Hematopoietic multipotent progenitor cell treated with erythropoietin and hydrocortisone succinate and interleukin-3 and kit ligand, for 17 days (in vitro differentiated cells): ENCODE results near the gene HMGCL.
"Not testable (repeated sequence)": the region's sequence is repeated elsewhere in the genome, so short reads cannot be mapped to it uniquely, and the experiment has no call there.

Source experiments
- DNase-seq: peaks from one replicate; pipeline ENCODE4 v3.0.0-alpha.2; 2015; ENCODE audit warnings: low spot score

HMGCL gene

DNA sequence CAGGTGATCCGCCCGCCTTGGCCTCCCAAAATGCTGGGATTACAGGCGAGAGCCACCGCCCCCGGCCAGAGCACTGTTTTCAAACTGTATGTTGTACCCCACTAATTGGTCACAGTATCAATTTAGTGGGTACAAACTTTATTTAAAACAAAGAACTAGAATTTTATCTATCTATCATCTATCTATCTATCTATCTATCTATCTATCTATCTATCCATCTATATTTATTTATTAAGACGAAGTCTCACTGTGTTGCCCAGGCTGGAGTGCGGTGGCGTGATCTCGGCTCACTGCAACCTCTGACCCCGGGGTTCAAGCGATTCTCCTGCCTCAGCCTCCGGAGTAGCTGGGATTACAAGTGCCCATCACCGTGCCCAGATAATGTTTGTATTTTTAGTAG is 1.4 kb upstream of the HMGCL start:
- DNase-seq: not testable (repeated sequence)

GRCh38 chr1:23825762-23826522 is 713 bp upstream of the HMGCL start:
- DNase-seq: peak; percentile 38

- DNase-seq: no peak
Observed at GRCh38 chr1:23824711-23825075, 536 bp downstream of the HMGCL start.

- no peak for DNase-seq
Observed at GRCh38 chr1:23823767-23824166, 1.5 kb downstream of the HMGCL start.

- DNase-seq: no peak
Observed at GRCh38 chr1:23817633-23818032, 7.6 kb downstream of the HMGCL start.

DNA sequence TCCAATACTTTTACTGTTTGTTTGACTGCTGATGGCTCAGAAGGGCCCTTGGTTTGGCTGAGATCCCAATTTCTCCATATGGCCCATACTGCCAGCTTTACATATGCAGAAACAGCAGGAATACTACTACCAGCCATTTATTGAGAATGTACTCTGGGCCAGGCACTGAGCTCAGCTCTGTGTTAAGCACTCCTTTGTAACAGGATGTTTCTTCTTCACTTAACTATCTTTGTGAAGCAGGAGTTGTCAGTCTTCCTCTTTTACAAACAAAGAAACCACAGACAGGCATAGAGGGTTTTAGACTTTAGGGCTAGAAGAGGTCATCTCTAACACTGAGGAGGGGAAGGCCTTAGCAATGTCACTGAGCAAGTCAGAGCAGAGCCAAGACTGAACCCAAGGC is 8.3 kb downstream of the HMGCL start:
- no peak for DNase-seq

GRCh38 chr1:23816361-23816760 is 8.9 kb downstream of the HMGCL start:
- DNase-seq: no peak

DNA sequence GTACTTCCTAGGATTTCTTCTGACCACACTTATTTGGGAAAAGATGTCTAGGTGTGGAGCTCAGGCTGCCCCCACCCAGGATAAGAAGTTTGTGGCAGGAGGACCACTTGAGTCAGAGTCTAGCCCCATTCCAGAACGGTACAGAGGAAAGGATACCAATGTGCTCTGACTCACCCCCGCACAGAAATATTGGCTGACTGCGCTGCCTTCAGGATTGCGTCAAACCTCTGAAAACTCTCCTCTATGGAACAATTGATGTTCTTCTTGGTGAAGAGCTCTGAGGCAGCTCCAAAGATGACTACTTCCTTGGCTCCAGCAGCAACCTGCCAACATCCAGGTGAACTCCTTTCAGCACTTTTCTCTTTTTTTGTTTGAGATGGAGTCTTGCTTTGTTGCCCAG is 11.2 kb downstream of the HMGCL start:
- no peak for DNase-seq

DNA sequence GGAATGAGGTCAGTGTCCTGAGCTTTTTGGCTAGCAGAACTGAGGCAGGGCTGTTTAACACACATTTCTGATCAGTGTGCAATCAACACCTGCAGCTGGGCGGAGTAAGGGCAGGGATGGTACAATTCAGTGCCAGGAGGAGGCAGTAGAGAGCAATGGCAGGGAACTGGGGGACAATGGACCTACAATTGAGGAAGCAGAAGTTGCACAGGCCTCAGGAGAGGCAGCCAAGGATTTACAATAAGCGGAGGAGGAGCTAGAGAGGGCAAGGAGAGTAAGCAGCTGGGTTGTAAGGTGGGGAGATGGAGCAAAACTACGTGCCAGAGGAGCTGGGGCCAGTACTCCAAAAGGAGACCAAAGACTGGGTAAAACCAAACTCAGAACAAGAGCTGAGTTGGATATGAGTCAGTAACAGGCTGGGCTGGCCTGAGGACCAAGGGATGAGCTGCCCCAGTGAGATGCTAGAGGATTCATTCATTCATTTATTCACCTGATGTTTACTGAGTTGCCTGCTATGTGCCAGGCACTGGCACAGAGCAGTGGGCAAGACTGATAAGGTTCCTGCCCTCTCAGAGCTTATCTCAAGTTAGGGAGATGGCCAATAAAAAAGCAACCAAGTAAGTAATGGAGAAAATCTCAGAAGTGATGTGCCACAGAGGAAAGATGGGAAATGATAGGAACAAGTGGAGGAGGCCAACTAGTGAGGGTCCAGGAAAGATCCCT is 14.2 kb downstream of the HMGCL start:
- peak; percentile 81 for DNase-seq

DNA sequence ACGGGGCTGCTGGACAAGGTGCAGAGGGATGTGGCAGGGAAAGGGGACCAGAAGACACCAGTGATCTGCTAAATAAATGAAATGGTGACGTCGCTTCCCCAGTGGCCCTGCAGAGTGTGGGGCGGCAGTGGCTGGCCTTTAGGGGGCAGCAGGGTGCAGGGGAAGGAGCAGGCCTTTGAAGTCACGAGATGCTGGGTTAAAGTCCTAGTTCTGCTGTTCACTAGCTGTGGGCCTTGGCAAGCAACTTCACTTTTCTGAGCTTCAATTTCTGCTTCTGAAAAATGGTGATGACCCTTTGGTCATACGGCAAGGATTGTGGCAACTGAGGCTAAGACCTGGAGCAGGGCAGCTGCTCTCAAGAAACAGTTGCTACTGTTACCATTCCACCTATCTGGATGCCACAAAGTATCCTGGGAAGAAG is 15.5 kb downstream of the HMGCL start:
- peak; percentile 90 for DNase-seq

GRCh38 chr1:23807453-23807852 is 17.8 kb downstream of the HMGCL start:
- peak; percentile 45 for DNase-seq

- no peak for DNase-seq
Observed at GRCh38 chr1:23806280-23806679, 18.9 kb downstream of the HMGCL start.

GRCh38 chr1:23805025-23805424 is 20.2 kb downstream of the HMGCL start:
- no peak for DNase-seq

DNA sequence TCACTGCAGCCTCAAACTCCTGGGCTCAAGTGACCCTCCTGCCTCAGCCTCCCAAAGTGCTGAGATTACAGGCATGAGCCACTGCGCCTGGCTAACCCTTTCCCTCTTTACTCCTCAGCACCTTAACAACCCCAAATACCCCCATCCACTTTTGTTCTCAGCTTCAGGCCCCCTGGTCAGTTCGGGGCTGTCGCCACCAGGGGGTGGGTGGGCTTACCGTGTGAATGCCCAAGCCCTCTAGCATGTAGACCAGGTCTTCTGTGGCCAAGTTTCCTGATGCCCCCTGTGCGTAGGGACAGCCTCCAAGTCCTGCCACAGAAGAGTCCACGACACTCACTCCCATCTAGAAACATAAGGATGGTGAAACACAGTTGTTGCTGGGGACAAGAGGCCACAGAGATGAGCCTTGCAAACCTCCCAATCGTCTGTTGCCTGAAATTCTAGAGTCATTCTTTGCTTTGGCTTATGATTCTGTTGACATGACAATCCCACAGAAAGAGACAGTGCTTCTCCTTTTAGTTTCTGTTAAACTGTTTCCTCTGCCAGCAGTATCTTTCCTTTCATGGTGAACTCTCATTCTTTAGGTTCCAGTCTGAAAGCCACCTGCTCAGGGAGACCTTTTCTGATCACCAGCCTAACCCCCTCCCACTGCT is 20.9 kb downstream of the HMGCL start:
- no peak for DNase-seq

DNA sequence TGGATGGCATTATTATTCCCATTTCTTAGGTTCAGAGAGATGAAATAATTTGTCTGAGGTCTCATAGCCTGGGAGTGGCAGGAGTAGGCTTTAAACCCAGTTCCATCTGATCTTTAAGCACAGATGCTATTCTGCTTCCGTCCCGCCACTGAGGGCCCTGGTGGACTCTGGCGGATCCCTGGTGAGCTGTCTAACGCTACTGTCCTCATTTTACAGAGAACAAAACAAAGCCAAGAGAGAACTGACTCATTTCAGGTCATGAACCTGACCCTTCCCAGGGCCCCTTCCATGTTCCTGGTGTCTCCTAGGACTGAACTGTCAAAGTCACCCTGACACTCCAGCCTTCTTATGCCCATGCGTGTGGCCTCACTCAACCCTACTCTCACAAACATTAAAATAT is 21.6 kb downstream of the HMGCL start:
- no peak for DNase-seq

GRCh38 chr1:23802809-23803342 is 22.4 kb downstream of the HMGCL start:
- not testable (repeated sequence) for DNase-seq

- no peak for DNase-seq
Observed at GRCh38 chr1:23801876-23802275, 23.4 kb downstream of the HMGCL start.

- DNase-seq: no peak
Observed at GRCh38 chr1:23801338-23801748, 23.9 kb downstream of the HMGCL start.

DNA sequence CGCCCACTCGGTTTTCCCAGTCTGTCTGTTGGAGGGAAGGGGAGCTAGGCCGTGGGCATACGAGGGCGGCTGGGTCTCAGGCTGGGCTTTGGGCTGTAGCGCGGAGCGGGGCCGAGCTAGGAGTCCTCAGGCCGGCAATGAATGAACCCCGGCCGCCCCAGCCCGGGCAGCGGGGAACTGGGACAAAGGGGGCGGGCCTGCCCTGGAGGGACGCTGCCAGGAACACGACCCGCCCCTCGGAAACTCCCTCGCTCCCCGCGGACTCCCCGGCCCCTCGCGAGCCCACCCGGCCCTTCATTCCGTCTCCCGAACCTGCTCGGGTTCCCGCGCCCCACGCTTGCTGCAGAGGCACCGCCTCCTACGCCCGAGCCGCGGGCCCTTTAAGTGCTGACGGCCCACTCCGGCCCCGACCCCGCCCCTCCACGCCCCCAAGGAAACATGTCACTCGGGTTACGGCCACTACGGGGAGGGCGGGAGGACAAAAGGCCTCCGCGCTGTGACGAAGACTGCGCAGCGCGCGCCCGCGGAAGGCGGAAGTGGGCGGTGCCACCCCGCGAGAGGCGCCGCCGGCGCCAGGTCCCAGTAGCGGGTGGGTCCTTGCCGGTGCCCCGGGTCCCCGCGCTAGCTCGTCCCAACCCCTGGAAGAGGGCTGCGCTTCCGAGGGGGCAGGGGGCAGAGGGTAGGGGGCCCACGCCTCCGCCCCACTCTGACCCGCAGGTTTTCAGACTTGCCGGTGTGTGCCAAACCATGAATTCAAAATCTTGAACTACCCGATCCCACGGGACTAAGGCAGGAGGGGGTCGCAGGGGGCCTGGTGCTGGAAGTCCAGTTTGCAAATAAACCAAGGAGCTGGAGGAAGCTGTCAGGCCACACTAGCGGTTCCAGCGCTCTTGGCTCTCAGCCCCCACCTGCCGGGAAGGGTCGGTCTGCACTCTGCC is 24.6 kb downstream of the HMGCL start, which contains the start of gene GALE:
TSS of gene GALE (minus strand) at position 355 of the 938 bp plus-strand sequence. CDS start 1,747 bp downstream, outside the sequence.
- peak; percentile 92 for DNase-seq

DNA sequence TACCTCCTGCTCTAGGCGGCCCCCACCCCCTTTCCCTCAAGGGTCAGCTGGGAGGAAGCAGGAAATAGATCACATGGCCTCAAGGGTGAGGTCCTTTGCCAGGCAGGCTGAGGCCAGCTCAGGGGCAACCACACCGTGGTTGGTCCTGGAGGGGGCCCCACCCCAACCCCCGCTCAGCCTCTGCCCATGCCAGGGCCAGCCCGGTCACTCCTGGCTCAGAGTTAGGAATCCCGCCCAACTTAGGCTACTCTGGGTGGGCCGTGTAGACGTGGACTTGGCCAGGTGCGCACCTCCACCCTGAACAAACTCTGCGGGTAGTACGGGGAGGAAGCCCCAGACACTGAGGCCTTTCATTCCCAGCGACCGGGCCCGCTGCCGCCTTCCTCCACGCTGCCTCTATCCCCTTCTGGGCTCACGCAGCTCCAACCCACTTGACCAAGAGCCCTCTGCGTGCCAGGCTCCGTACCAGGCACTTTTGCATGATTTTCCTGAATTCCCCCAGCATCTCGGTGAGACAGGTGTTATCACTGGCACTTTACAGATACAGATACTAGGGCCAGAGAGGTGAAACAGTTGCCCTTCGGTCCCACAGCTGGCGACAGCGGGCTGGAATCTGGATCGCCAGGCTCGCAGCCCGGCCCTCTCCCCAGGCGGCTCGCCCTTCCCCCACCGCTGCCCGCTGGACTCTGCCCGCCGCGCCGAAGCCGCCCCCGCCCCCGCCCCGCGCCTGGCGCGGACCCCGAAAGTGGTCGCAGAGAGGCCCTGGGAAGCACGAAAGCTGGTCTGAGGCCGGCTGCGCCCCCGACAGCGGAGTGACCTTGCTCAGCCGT is 25.4 kb downstream of the HMGCL start:
- DNase-seq: peak; percentile 33

- no peak for DNase-seq
Observed at GRCh38 chr1:23799255-23799569, 26.0 kb downstream of the HMGCL start.
